Neural progenitor cell (in vitro differentiated cells): ENCODE results near the gene NLRP11.

ENCODE experiments used
- CTCF ChIP-seq: fragments of 200-600 bp; sonication (generic); IDR thresholded peaks from 2 replicates; pipeline ENCODE4 v1.5.1; 2017; ENCODE audit warnings: antibody characterized with exemption, mild to moderate bottlenecking
- EZH2 ChIP-seq: fragments of 200-600 bp; sonication (generic); IDR thresholded peaks from 2 replicates; pipeline ENCODE4 v1.6.1; 2017; ENCODE audit warnings: antibody characterized with exemption, mild to moderate bottlenecking, moderate library complexity
- EZH2phosphoT487 ChIP-seq: fragments of 200-600 bp; sonication (generic); IDR thresholded peaks from 2 replicates; pipeline ENCODE4 v1.6.1; 2017; ENCODE audit warnings: antibody characterized with exemption

- TF ChIP-seq CTCF (no peak), EZH2 (no peak), EZH2phosphoT487 (no peak)
Observed at GRCh38 chr19:55812449-55812848, 19.4 kb downstream of the NLRP11 start.
